GM19463 (cell line): ENCODE results near the gene RPP38.

Experiments used
- ATAC-seq: cut with Tn5 transposase; IDR thresholded peaks from one replicate; pipeline ENCODE4 v1.9.1; 2021; ENCODE audit warnings: mild to moderate bottlenecking, moderate library complexity; ENCODE audit not compliant: unreplicated experiment

RPP38 gene

GRCh38 chr10:15149042-15149771 is 52.1 kb downstream of the RPP38 start:
- ATAC-seq = no peak

- no peak for ATAC-seq
Observed at GRCh38 chr10:15150563-15150962, 53.4 kb downstream of the RPP38 start.

GRCh38 chr10:15152556-15152955 is 55.4 kb downstream of the RPP38 start:
- ATAC-seq = no peak
